DMS 273 treated with DMSO at 0.1 percent for 48 hours (cell line): ENCODE results near the gene R3HDM4.
"Not testable (repeated sequence)": the region's sequence is repeated elsewhere in the genome, so short reads cannot be mapped to it uniquely, and the experiment has no call there.

ENCODE experiments used
- DNase-seq: peaks from one replicate; lab custom pipeline; 2025; lab: John Stamatoyannopoulos, UW

R3HDM4 gene

DNA sequence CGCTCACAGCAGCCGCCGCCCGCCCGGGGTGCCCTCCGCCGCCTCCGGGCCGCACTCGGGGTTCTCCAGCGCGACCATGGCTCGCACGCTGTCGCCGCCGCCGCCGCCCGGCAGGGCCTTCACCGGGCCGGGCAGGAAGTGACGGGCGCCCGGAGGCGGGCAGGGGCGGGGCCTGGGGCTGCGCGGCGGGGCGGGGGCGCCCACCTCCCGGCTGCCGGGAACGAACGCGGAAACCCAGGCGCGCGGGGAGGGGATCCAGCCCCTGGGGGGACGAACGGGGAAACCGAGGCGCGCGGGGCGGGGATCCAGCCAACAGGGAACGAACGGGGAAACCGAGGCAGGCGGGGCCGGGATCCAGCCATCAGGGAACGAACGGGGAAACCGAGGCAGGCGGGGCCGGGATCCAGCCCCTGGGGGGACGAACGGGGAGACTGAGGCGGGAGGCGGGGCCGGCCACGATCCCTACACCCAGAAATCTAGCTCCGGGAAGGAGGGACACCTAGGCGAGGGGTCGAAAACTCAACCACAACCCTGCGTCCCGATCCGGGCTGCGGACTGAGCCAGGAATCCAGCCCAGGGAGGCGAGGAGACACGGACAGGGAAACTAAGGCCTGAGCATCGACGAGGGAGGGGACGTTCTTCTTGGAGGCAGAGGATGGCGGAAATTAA, at the start of gene R3HDM4:
TSS of gene R3HDM4 (minus strand) at position 140 of the 669 bp plus-strand sequence. CDS start at position 78, 62 bp downstream.
- DNase-seq = peak; percentile 23

GRCh38 chr19:961866-962620, 49.0 kb upstream of the R3HDM4 start:
- no peak for DNase-seq

DNA sequence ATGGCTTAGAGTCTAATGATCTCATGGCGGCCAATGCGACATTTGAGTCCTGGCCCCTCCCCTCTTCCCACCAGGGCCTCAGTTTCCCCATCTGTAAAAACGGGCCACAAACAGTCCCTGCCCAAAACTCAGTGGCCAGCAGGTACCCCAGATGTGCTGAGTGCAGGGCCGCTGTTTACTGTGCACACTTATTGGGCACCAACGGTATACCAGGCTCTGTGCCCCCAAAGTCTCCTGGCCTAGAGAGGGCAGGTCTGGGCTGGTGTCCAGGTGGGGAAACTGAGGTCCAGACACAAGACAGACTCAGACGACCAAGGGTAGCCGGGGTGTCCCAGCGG, 47.6 kb upstream of the R3HDM4 start:
- no peak for DNase-seq

DNA sequence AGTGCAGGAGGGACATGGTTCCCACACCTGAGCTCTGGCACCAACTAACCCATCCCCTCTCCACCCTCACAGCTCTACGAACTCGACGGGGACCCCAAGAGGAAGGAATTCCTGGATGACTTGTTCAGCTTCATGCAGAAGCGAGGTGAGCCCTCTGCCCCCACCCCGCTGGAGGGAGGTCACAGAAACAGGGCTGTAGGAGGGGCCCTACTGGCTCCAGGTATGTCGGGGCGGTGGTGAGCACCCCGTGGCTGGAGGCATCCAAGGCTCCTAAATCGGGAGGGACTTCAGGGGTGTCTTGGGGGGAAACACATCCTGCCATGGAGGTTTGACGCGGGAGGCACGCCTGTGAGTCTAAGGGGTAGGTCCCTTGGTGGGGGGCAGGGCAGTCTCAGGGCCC, 47.0 kb upstream of the R3HDM4 start:
- DNase-seq = no peak

- no peak for DNase-seq
Measured at GRCh38 chr19:958967-959855, 46.2 kb upstream of the R3HDM4 start.

GRCh38 chr19:957578-957977, 44.6 kb upstream of the R3HDM4 start:
- not testable (repeated sequence) for DNase-seq

- no peak for DNase-seq
Measured at GRCh38 chr19:956766-957440, 43.9 kb upstream of the R3HDM4 start.

- no peak for DNase-seq
Measured at GRCh38 chr19:955803-956765, 43.1 kb upstream of the R3HDM4 start.

- DNase-seq = no peak
Measured at GRCh38 chr19:954672-955494, 41.9 kb upstream of the R3HDM4 start.

- no peak for DNase-seq
Measured at GRCh38 chr19:954272-954671, 41.3 kb upstream of the R3HDM4 start.

DNA sequence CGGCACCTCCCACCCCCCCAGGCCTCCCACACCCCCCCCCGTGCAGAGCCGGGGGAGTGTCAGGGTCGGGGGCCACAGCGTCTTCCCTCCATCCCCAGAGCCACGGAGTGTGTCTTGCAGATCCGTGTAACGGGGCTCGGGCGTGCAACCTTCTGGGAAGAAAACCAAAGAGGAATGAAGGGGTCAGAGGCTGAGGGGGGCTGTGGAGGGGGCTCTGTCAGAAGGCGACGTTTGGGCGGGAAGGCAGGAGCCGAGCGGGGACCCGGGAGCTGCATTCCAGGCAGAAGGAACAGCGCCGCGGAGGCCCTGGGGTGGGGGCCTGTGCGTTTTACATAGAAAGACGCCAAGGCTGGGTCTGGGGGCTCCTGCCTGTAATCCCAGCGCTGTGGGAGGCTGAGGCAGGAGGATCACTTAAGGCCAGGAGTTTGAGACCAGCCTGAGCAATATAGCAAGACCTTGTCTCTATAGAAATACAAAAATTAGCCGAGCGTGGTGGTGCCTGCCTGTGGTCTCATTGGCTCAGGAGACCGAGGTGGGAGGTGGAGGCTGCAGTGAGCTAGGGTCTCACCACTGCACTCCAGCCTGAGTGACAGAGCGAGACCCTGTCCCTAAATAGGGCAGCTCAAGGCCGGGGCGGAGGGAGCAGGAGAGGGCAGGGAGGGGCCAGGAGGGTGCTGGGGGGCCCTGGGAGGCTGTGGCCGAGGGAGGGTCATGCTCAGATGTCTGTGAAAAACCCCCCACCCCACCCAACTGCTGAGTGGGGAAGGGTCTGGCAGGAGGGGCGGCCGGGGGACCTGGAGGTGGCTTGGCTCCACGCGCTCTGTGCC, 40.6 kb upstream of the R3HDM4 start:
- DNase-seq = no peak

DNA sequence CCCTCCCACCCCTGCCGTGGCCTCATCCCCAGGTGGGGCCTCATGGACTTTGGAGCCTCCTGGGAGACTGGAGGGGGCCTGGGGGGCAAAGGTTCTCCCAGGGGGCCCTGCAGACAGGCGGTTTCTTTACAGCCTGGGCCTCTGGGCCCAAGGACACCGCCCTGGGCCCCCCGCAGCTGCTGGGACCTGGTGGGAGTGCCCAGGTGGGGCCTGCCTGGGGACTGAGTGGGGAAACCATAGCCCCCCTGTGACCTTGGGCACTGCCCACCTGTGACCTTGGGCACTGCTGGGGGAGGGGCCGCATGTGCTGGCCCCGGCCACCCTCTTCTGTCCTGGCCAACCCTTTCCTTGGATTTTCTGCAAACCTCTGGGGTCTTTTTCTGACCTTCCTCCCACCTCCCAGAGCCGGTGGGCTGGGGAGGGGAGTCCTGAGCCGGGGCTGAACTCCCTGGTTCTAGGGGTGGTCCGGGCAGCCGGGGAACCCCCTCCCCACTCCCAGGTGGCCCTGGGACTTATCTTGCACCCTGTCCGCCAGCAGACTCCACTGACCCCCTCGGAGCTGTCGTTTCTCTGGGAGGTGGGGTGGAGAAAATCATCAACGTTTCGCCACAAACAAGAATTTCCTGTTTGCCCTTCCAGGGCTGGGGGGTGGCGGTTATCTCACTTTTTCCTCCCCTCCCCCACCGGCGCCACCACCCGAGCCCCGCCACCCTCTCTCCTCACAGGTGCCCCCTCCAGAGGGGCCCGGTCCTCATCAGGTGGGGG, 39.8 kb upstream of the R3HDM4 start:
- no peak for DNase-seq

GRCh38 chr19:952049-952679, 39.1 kb upstream of the R3HDM4 start:
- DNase-seq = no peak

DNA sequence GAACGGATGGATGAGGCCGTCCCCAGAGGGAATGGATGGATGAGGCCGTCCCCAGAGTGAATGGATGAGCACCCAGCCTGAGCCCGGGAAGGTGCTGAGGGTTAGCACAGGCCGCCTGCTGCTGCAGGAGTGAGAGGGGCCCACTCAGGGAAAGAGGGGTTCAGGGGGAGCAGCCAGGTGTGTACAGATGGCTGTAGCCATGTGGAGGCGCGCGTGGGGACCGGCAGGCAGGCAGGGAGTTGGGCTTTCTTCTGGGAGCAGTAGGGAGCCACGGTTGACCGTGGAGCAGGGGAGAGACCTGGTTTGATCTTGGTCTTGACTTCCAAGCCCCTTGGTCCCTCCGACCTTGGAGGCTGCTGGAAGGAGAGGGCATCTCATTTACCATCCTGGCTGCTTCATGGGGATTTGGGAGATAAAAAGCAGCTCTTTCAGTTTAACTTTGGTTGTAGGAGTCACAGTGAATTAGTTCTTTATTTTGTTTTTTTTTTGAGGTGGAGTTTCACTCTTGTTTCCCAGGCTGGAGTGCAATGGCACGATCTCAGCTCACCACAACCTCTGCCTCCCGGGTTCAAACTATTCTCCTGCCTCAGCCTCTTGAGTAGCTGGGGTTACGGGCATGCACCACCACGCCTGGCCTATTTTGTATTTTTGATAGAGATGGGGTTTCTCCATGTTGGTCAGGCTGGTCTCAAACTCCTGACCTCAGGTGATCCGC, 37.5 kb upstream of the R3HDM4 start:
- no peak for DNase-seq

- no peak for DNase-seq
Measured at GRCh38 chr19:948842-949496, 36.0 kb upstream of the R3HDM4 start.

- no peak for DNase-seq
Measured at GRCh38 chr19:947707-948539, 34.9 kb upstream of the R3HDM4 start.
